Cardiac septum (tissue), 1 donor: ENCODE results near the gene CCDC88C. TPM values are rescaled to one million over a fixed set of nuclear protein-coding genes. Genes with fewer than 3 reads are reported as not detected.

Experiments
- DNase-seq: peaks from one replicate; pipeline ENCODE4 v3.0.0-alpha.2; 2020; ENCODE audit warnings: low spot score
- intact Hi-C: fragments of 100-400 bp; cut with DNase I; formaldehyde crosslinking; loops from one replicate; pipeline ENCODE4 v1.14.0; 2022
- total RNA-seq: library from RNA; stranded (reverse); fragmentation: NEBNext Ultra II Directional; extraction: Animal tissue kit (Norgen Biotek cat#: 25700); gene quantifications from one replicate; pipeline ENCODE4 v1.2.1, GENCODE V29; 2021
- donor health status: DM: no; HTN: no; CAD: no.

CCDC88C gene
- total RNA-seq, 1 donor from 2014 or later: 2.6 TPM

GRCh38 chr14:91402771-91403600 lies 14.6 kb downstream of the CCDC88C start:
- intact Hi-C loops: no loop called here

DNA sequence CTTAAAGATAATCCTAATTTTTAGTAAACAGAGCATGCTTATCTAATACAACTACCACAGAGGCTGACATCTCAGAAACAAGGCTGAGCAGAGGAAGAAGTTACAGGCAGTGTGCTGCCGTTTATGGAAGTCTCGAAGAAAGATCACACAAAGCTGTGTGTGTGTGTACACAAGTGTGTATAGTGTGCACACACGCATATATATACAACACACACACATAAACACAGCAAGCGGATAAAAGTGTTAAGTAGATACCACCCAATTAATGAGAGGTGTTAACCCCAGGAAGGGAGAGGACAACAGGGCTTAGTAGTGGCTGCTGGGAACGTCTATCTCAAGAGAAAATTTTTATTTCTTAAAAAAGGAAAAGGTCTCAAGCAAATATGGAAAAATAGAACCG lies 15.3 kb downstream of the CCDC88C start:
- no peak for DNase-seq
- intact Hi-C loops: no loop called here

More at GRCh38 chr14:91402771-91403600, 14.6 kb downstream of the CCDC88C start:
- no peak for DNase-seq

DNA sequence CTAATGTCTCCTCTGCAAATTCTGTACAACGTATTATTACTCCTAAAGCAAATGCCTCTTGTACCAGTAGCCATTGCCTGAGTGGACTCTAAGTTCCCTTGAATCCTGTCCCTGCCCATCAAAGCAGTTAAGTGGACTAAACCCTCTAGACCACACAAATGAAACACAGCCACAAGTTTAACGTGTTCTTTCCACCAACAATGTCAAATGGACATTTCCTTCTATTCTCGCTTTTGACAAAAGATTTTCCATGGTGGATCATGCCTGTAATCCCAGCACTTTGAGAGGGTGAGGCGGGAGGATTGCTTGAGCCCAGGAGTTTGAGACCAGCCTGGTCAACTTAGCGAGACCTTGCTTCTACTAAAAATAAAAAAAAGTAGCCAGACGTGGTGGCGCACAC lies 15.9 kb downstream of the CCDC88C start:
- intact Hi-C loops: no loop called here

GRCh38 chr14:91400696-91401095 lies 16.9 kb downstream of the CCDC88C start:
- no peak for DNase-seq
- intact Hi-C loops: no loop called here

More for the DNA sequence above, 15.9 kb downstream of the CCDC88C start:
- DNase-seq: no peak

DNA sequence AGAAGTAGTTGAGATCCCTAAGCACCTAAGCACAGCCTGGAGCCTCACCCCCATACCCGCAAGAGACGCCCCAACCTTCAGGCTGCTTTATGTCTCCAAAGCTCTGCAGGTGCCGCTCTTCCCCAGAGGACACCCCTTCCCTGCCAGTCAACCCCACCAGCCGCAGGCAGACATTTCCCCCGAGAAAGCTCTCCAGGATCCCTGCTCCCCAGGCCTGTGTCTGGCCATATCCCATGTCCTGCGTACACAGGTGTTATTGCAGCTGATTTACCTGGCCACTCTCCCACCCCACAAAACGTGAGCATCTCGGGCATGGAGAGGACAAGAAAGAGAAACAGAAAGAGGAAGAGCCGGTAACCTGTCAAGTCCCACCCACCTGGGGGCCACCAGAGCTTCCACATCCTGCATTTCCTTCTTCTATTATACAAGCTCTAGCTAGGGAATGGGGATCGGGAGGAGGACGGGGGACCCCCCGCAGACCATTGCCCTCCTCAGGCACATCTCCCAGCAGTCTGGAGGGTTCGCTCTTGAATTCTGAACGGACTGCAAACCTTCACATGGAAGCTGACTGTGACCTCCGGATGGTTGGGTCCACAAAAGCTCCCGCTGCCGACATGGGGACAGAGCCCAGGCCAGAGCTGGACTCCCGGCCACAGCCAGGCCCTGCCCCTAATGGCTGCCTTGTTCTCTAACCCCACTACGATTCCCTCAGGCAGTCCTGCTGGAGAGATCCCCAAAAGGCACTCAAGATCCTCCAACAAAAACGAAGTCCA lies 17.6 kb downstream of the CCDC88C start:
- intact Hi-C loops: no loop called here
- DNase-seq: no peak

DNA sequence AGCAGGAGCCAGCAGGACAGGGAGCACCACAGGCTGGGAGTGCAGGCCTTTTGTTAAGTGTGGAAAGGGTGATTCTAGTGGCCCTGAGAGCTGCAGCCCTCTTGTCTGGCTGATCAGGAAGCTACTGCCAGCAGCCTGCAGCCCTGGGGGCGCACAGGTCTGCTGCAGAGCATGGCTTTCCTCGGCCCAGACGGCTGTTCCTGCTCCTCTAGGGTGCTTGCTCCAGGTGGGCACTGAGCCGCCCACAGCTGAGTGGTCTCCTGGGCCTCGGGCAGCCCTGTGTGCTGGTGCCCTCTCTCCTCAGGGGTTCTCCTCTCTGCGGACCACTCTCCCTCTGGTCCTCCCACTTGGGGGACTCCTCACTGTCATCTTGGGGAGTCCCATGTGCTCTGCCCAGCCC lies 18.9 kb downstream of the CCDC88C start:
- no peak for DNase-seq
- intact Hi-C loops: no loop called here

- DNase-seq: no peak
- intact Hi-C loops: no loop called here
These were observed 19.5 kb downstream of the CCDC88C start for GRCh38 chr14:91397965-91398591.

DNA sequence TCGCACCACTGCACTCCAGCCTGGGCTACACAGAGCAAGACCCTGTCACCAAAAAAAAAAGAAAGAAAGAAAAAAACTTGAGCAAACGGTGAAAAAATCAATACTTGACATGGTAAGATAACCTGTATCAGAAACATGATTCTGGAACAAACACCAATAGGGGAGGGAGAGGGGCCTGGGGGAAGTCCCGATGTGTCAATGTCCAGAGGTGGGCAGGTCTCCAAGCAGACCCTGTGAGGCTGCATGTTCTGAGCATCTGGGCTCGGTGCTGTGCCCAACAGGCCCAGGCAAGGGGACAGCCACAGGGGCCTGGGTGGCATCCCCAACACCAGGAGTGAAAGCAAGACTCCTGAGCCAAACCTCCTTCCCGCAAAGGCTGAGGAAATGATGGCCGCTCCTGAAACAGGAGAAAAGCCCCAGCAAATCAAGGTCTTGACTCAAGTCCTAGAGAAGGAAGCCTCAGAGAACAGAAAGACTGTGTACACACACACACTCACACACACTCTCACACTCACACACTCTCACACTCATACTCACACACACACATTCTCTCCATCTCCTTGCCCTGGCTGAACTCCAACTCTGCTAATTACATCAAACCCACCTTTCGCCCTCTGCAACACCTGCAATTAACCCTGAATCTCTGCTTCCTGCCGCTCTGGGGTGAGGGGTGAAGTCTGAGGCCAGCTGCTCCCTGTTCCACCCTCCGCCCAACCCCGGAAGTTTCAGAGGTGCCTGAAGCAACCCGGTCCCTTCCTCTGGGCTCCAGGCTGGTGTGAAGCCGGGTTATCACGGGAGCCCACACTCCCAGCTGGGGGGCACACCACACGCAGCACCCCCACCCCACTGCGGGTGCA lies 20.4 kb downstream of the CCDC88C start:
- intact Hi-C loops: no loop called here
- DNase-seq: peak; percentile 88

GRCh38 chr14:91396013-91396660 lies 21.5 kb downstream of the CCDC88C start:
- intact Hi-C loops: no loop called here
- DNase-seq: no peak

- intact Hi-C loops: no loop called here
- DNase-seq: no peak
These were observed 22.2 kb downstream of the CCDC88C start for GRCh38 chr14:91395466-91395865.

DNA sequence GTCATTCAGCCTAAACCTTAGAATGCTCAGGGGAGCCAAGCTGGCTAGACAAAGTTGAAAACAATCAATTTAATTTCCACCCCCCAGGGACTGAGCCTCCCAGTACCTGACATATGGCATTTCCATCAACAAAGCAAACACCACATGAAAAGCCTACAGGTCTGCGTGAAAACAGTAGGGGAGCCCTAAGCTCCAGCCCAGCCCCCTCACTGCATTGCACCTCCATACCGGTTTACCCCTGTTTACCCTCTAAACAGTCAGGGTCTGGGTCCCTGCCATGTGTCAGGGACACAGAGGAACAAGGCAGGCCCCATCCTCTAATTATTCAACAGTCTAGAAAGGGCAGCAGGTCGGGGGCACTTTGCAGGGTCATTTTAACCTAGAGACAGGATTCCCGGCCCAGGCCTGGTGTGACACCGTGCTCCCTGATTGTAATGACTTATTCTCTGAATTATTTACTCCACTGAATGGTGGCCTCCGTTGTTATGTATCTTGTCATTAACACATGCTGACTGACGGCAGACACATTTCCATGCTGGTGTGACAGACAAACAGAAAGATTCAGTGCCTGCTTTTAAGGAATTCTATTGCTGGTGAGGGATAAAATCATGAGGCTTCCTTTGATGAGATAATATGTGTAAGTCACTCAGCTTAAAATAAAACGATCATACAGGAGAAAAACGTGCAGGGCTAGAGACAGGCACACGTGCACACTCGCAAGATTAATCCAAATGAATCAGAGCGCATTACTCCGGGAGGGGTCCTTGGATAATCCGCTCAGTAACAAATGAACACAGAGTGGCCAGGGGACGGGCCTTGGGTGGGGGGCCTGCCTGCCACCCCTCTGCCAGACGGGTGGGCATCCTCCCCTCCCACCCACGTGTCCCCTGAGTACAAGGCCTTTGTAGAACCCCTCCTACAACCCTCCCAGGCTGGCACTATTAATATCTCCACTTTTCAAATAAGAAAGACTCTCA lies 23.2 kb downstream of the CCDC88C start:
- intact Hi-C loops: no loop called here

DNA sequence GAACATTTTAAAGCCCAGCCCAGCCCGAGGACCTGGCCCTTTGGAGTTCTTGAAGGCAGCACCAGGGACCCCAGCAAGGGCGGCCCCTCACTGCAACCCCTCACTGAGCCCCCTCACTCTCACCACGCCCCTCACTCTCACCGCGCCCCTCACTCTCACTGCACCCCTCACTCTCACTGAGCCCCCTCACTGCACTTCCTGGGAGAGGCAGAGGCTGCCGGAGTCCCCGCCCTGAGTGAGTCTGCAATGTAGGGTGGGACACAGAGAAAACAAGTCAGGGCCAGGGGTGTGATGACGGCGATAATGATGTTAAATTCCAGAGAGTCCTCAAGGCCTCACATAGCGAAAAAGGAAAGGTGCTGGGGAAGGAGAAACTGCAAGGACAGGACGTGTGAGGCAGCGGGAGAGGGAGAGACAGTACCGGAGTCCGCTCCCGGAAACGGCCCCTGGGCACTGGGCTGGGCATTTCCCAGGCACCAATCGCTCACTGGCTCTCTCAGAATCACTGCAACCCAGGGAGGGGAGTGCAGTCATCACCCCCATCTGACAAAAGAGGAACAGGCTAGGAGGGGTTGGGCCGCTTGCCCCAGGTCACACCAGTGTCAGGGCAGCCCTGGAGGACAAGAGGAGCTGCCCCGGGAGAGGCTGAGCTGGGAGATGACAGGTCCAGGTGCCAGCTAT lies 24.9 kb downstream of the CCDC88C start:
- DNase-seq: no peak
- intact Hi-C loops: no loop called here

More for the DNA sequence above, 23.2 kb downstream of the CCDC88C start:
- DNase-seq: no peak

- intact Hi-C loops: no loop called here
- no peak for DNase-seq
These were observed 27.3 kb downstream of the CCDC88C start for GRCh38 chr14:91390165-91390778.

GRCh38 chr14:91389150-91389549 lies 28.5 kb downstream of the CCDC88C start:
- no peak for DNase-seq
- intact Hi-C loops: no loop called here

GRCh38 chr14:91388551-91388975 lies 29.1 kb downstream of the CCDC88C start:
- no peak for DNase-seq
- intact Hi-C loops: no loop called here

GRCh38 chr14:91387951-91388381 lies 29.7 kb downstream of the CCDC88C start:
- DNase-seq: no peak
- intact Hi-C loops: no loop called here
